Esophagus muscularis mucosa (tissue), 4 donors: ENCODE results near the gene TMEM40.

ENCODE experiments used
- CTCF ChIP-seq, 3 experiments: fragments of 200-600 bp in 2 of 3; fragments of 450-650 bp in 1 of 3; sonication (generic) in 2 of 3; IDR thresholded peaks; one replicate each; pipeline ENCODE4 v1.5.1; 2017 to 2019; ENCODE audit warnings: antibody characterized with exemption in 3 of 3, mild to moderate bottlenecking in 2 of 3, moderate library complexity in 1 of 3
- EP300 ChIP-seq: sonication (generic); formaldehyde crosslinking; IDR thresholded peaks from one replicate; pipeline ENCODE4 v1.6.1; 2017; ENCODE audit warnings: antibody characterized with exemption
- POLR2A ChIP-seq: fragments of 450-650 bp; IDR thresholded peaks from one replicate; pipeline ENCODE4 v1.6.1; 2017; ENCODE audit warnings: antibody characterized with exemption, moderate library complexity, mild to moderate bottlenecking, low read depth
- POLR2AphosphoS5 ChIP-seq, 2 donors: sonication (generic); formaldehyde crosslinking; IDR thresholded peaks; one replicate each; pipeline ENCODE4 v1.6.1; 2017; ENCODE audit warnings: antibody characterized with exemption in 2 of 2

GRCh38 chr3:12782172-12782815, 23.2 kb upstream of the TMEM40 start:
- no peak for TF ChIP-seq CTCF (IDR thresholded peaks at IDR 0.05)
- no peak for TF ChIP-seq POLR2A
- no peak for TF ChIP-seq EP300
- TF ChIP-seq POLR2AphosphoS5 (IDR thresholded peaks at IDR 0.05) = no peak
